Karpas-422 (cell line): Measurements from ENCODE around the gene MYCN. TPM values are rescaled to one million over a fixed set of nuclear protein-coding genes. Genes with fewer than 3 reads are reported as not detected.

Experiments used
- DNase-seq: peaks from one replicate; pipeline ENCODE4 v3.0.0-alpha.2; 2015
- H2AFZ ChIP-seq: fragments of 200-600 bp; sonication (generic); 2 replicates; pipeline ENCODE4 v1.6.1; 2014; ENCODE audit warnings: antibody characterized with exemption, low read length, mixed read lengths
- H3K27ac ChIP-seq: fragments of 200-600 bp; sonication (generic); 2 replicates; pipeline ENCODE4 v1.5.1; 2014; ENCODE audit warnings: mild to moderate bottlenecking, low read length, moderate library complexity
- H3K27me3 ChIP-seq: fragments of 200-600 bp; sonication (generic); 2 replicates; pipeline ENCODE4 v1.6.1; 2014; ENCODE audit warnings: low read length, mixed read lengths
- H3K36me3 ChIP-seq: fragments of 200-600 bp; sonication (generic); 2 replicates; pipeline ENCODE4 v1.6.1; 2014; ENCODE audit warnings: low read length, mixed read lengths; ENCODE audit not compliant: insufficient read depth
- H3K4me1 ChIP-seq: fragments of 200-600 bp; sonication (generic); 2 replicates; pipeline ENCODE4 v1.6.1; 2014; ENCODE audit warnings: mild to moderate bottlenecking, low read length, mixed read lengths
- H3K4me2 ChIP-seq: fragments of 200-600 bp; sonication (generic); 2 replicates; pipeline ENCODE4 v1.6.1; 2014; ENCODE audit warnings: low read length, low read depth, mild to moderate bottlenecking; ENCODE audit not compliant: poor library complexity, severe bottlenecking
- H3K4me3 ChIP-seq: fragments of 200-600 bp; sonication (generic); 2 replicates; pipeline ENCODE4 v1.5.1; 2014; ENCODE audit warnings: mild to moderate bottlenecking, antibody characterized with exemption, low read length, mixed read lengths
- H3K79me2 ChIP-seq: fragments of 200-600 bp; sonication (generic); 2 replicates; pipeline ENCODE4 v1.6.1; 2014; ENCODE audit warnings: mild to moderate bottlenecking, low read length, mixed read lengths
- H3K9ac ChIP-seq: fragments of 200-600 bp; sonication (generic); 2 replicates; pipeline ENCODE4 v1.6.0; 2014; ENCODE audit warnings: low read length
- H3K9me2 ChIP-seq: fragments of 200-600 bp; sonication (generic), shearing (Covaris generic); replicated peaks from 2 replicates; pipeline ENCODE4 v1.6.0; 2014; ENCODE audit warnings: mild to moderate bottlenecking, low read length, moderate library complexity; ENCODE audit not compliant: insufficient read depth
- H3K9me3 ChIP-seq: fragments of 300-700, 200-600 bp; sonication (generic); 2 replicates; pipeline ENCODE4 v1.6.1; 2014; ENCODE audit warnings: low read length, mixed read lengths
- H4K20me1 ChIP-seq: fragments of 200-600 bp; sonication (generic); 2 replicates; pipeline ENCODE4 v1.6.1; 2014; ENCODE audit warnings: mild to moderate bottlenecking, antibody characterized with exemption, low read length, low read depth; ENCODE audit not compliant: insufficient read depth
- total RNA-seq: library from RNA; depleted of rRNA; stranded (reverse); fragments of >200 nt; shearing (Covaris generic); gene quantifications from 2 replicates; pipeline ENCODE4 v1.2.3, GENCODE V29; 2014; ENCODE audit warnings: low replicate concordance; rRNA removed

MYCN gene
- total RNA-seq = not detected in 2 replicates

DNA sequence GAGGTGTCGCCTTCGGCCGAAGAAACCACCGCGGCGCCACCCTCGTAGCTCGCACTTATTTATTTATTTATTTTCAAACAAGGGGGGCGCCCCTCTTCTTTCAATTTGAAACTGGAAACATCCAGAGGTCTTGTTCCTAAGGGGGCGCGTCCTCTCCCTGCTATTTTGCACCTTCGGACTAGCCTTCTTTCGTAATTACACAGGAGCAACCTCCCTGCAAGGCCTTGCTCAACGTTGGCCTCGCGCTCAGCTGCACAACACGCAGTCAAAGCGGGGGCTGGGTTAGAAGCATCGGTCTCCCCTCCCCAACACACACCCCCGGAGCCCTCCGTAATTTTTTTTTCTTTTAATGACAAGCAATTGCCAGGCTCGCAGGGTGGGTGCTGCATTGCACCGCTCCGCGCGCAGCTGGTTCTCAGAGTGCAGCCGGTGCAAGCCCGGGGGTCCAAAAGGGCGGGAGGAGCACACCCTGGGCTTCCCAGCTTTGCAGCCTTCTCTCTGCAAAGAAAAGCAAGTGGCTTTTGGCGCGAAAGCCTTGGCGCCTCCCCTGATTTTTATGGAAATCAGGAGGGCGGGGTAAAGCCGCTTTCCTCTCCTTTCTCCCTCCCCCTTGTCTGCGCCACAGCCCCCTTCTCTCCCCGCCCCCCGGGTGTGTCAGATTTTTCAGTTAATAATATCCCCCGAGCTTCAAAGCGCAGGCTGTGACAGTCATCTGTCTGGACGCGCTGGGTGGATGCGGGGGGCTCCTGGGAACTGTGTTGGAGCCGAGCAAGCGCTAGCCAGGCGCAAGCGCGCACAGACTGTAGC, at the start of gene MYCN:
Gene MYCN (plus strand): TSS at position 697 of the 807 bp plus-strand sequence. CDS start 1,515 bp downstream, outside the sequence.
- H3K4me2 ChIP-seq = no peak within 1 kb of the TSS
- no peak within 1 kb of the TSS for H2AFZ ChIP-seq
- no peaks in the 10 kb centered on the region for H3K27me3 ChIP-seq
- H3K4me3 ChIP-seq = no peak within 1 kb of the TSS
- no peaks in the 10 kb centered on the region for H3K9me2 ChIP-seq
- H3K9me3 ChIP-seq = no peaks in the 10 kb centered on the region
- H3K79me2 ChIP-seq = no peaks in the 10 kb centered on the region
- H3K36me3 ChIP-seq = no peaks in the 10 kb centered on the region
- H3K9ac ChIP-seq = no peak within 1 kb of the TSS
- H3K27ac ChIP-seq = no peak within 1 kb of the TSS
- no peaks in the 10 kb centered on the region for H3K4me1 ChIP-seq
- no peaks in the 10 kb centered on the region for H4K20me1 ChIP-seq
- DNase-seq = no peak

GRCh38 chr2:15890936-15891905, 49.1 kb upstream of the MYCN start:
- H3K27me3 ChIP-seq = no peaks in the 10 kb centered on the region
- H2AFZ ChIP-seq = no peak overlapping the region
- H3K4me1 ChIP-seq = no peaks in the 10 kb centered on the region
- DNase-seq = no peak
- no peaks in the 10 kb centered on the region for H3K9me2 ChIP-seq
- H3K9ac ChIP-seq = no peak overlapping the region
- no peak overlapping the region for H3K27ac ChIP-seq
- H4K20me1 ChIP-seq = no peaks in the 10 kb centered on the region
- no peaks in the 10 kb centered on the region for H3K79me2 ChIP-seq
- H3K9me3 ChIP-seq = no peaks in the 10 kb centered on the region
- H3K36me3 ChIP-seq = no peaks in the 10 kb centered on the region
- no peak overlapping the region for H3K4me2 ChIP-seq
- no peak overlapping the region for H3K4me3 ChIP-seq

DNA sequence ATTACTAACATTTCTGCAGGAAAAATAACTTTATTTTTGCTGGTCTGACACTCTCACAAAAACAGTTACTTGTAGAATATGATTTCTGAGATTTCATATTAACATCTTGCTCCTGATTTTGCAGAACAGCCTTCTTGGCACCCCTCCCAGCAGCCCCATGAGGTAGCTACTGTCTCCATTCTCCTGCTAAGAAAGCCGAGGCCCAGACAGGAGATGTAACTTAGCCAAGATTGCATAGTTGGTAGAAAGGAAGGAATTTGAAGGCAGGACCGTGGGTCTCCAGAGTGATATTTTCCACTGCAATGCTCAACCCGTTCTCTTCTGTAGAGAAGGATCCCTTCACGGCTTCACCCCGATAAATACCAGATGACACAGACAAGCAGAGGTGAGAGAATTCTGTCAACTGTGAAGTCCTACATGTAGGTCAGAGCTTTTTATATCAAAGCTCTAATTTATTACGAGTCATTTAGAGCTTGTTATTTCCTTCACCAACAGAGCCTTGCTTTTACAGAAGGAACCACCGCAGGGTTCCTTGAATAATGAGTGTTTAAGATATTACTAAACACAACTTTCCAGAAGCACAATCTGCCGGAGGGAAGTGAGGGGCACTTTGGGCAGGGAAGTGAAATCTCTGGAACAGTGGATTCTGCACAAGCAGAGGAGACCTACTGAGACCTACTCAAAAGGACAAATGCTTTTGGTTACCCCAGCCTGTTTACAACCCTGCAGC, 48.0 kb upstream of the MYCN start:
- Histone ChIP-seq H3K27me3 (no peaks in the 10 kb centered on the region), H2AFZ (no peak overlapping the region), H3K36me3 (no peaks in the 10 kb centered on the region), H3K9me3 (no peaks in the 10 kb centered on the region), H4K20me1 (no peaks in the 10 kb centered on the region), H3K9me2 (no peaks in the 10 kb centered on the region), H3K27ac (no peak overlapping the region), H3K79me2 (no peaks in the 10 kb centered on the region), H3K9ac (no peak overlapping the region), H3K4me1 (no peaks in the 10 kb centered on the region), H3K4me3 (no peak overlapping the region), H3K4me2 (no peak overlapping the region)
- DNase-seq = no peak

DNA sequence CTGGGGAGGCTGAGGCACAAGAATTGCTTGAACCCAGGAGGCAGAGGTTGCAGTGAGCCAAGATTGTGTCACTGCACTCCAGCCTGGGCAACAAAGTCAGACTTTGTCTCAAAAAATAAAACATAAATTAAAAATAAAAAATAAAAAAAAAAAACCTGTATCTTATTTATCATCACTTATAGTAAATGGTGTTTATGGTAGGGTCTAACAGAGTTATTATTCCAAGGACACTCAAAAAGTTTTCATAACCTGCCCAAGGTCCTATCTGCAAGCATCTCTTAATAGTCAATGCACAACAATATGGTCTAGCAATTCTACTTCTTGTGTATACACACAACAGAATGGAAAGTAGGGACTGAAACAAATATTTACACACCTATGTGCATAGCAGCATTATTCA, 47.3 kb upstream of the MYCN start:
- Histone ChIP-seq H3K27me3 (no peaks in the 10 kb centered on the region), H3K36me3 (no peaks in the 10 kb centered on the region), H3K9ac (no peak overlapping the region), H2AFZ (no peak overlapping the region), H3K9me3 (no peaks in the 10 kb centered on the region), H3K79me2 (no peaks in the 10 kb centered on the region), H3K9me2 (no peaks in the 10 kb centered on the region), H3K4me2 (no peak overlapping the region), H3K4me3 (no peak overlapping the region), H3K4me1 (no peaks in the 10 kb centered on the region), H4K20me1 (no peaks in the 10 kb centered on the region), H3K27ac (no peak overlapping the region)
- DNase-seq = no peak

DNA sequence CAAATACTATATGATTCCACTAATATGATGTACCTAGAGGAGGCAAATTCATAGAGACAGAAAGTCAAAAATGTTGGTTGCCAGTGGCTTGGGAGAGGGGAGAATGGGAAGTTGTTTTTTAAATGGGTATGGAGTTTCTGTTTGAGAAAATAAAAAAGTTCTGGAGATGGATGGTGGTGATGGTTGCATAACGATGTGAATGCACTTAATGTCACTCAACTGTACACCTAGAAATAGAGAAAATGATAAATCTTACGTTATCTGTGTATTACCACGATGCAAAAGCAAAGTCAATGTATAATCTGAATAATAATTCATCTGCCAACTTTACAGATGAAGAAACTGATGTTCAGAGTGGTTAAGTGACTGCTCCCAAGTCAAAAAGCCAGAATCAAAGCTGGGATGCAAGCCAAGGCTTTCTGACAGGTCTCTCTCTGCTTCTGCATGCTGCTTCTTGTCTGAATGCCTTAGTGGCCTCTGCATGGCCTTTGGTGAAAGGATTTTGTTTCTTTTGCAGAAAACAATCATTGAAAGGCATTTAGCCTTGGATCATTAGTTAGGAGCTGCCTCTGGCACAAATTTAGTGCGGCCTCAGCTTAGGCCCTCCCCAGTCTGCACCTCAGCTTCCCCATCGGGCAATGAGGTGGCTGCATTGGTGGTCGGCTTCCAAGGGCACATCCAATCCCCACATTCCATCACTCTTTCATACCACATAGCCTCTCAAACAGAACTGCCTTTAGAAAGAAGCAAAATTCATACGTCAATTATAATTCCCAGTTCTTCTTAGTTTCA, 46.5 kb upstream of the MYCN start:
- Histone ChIP-seq H3K4me3 (no peak overlapping the region), H3K4me2 (no peak overlapping the region), H3K27ac (no peak overlapping the region), H3K27me3 (no peaks in the 10 kb centered on the region), H3K9me2 (no peaks in the 10 kb centered on the region), H3K9ac (no peak overlapping the region), H4K20me1 (no peaks in the 10 kb centered on the region), H3K79me2 (no peaks in the 10 kb centered on the region), H3K4me1 (no peaks in the 10 kb centered on the region), H3K36me3 (no peaks in the 10 kb centered on the region), H2AFZ (no peak overlapping the region), H3K9me3 (no peaks in the 10 kb centered on the region)
- no peak for DNase-seq

DNA sequence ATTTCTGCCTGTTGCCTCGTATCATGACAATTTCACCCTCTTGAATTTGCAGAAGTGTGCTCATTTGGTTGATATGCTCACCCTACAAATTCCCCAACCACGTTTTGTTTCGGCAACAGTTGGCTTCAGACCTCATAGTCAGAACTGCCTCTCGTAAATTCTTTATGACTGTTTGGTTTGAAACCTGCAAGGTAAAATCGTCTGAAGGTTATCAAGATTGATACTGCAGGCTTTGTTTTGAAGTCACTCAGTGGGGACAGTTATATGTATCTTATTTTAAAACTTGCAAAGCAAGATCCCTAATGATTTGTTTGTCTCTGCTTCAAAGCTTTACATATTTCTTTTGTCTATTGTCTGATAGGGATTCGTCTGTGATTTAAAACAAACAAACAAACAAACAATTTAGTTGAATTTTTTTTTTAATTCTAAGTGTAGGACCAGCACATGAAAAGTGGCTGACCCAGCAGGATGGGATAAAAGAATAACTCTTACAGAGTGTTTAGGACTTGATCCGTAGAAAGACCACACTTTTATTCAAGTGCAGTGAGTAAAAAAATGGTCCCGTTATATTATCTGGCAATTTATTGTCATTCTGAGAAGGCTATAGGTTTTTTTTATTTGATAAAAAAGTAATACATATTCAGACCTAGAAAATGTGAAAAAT, 45.7 kb upstream of the MYCN start:
- Histone ChIP-seq H3K79me2 (no peaks in the 10 kb centered on the region), H3K4me2 (no peak overlapping the region), H3K27ac (no peak overlapping the region), H3K9me2 (no peaks in the 10 kb centered on the region), H3K27me3 (no peaks in the 10 kb centered on the region), H3K4me1 (no peaks in the 10 kb centered on the region), H2AFZ (no peak overlapping the region), H3K9me3 (no peaks in the 10 kb centered on the region), H4K20me1 (no peaks in the 10 kb centered on the region), H3K9ac (no peak overlapping the region), H3K36me3 (no peaks in the 10 kb centered on the region), H3K4me3 (no peak overlapping the region)
- no peak for DNase-seq
